ENCODE measurements around the gene BABAM2. TPM values are rescaled to one million over a fixed set of nuclear protein-coding genes. Genes with fewer than 3 reads are reported as not detected.
A peak's percentile ranks its signal among the peaks of the same experiment; 100 is the strongest.

BABAM2 gene
- total and polyA plus RNA-seq, 2 experiments from 2014 or later = 17.8 to 21.5 TPM

GRCh38 chr2:28375742-28376631, 485.5 kb downstream of the BABAM2 start (continued):
- TF ChIP-seq ETS1 (IDR thresholded peaks at IDR 0.05) (no peak), JUNB (IDR thresholded peaks at IDR 0.05; ENCODE audit: unreplicated experiment) (no peak), ZNF114 (CRISPR knock-in tag; IDR thresholded peaks at IDR 0.05) (no peak), REST (IDR thresholded peaks at IDR 0.05; ENCODE audit: unreplicated experiment) (no peak)

- Mint-ChIP-seq H3K4me1 (peaks cover 2% of the 10 kb centered on the region; the same call in 1 of the 3 replicates), H3K9me3 (no peaks in the 10 kb centered on the region), H3K4me3 (no peak overlapping the region), H3K27ac (no peak overlapping the region), H3K27me3 (ENCODE audit: insufficient read depth, low read depth, poor library complexity) (peaks cover 17% of the 10 kb centered on the region), H3K36me3 (ENCODE audit: low read depth) (no peaks in the 10 kb centered on the region)
- H3K36me3 ChIP-seq (ENCODE audit: insufficient read depth) = no peaks in the 10 kb centered on the region
- DNase-seq (ENCODE audit: low spot score) (no peak), ATAC-seq (no peak)
- no peak overlapping the region for H3K27ac ChIP-seq (ENCODE audit: low read depth)
- H3K4me2 ChIP-seq = no peak overlapping the region
- H3K4me1 ChIP-seq (ENCODE audit: insufficient read depth) = no peaks in the 10 kb centered on the region
- H3K79me2 ChIP-seq (replicated peaks; ENCODE audit: insufficient read depth) = no peaks in the 10 kb centered on the region
- H2AFZ ChIP-seq = peak overlapping the region; percentile 63
- no peaks in the 10 kb centered on the region for H3F3A ChIP-seq (replicated peaks; ENCODE audit: low read depth)
- no peaks in the 10 kb centered on the region for H4K20me1 ChIP-seq (replicated peaks; ENCODE audit: insufficient read depth)
- no peaks in the 10 kb centered on the region for H3K9me2 ChIP-seq (ENCODE audit: insufficient read depth)
- 0 out of 2 replicates have a peak, but pooled peaks cover 23% of the 10 kb centered on the region for H3K27me3 ChIP-seq (ENCODE audit: insufficient read depth)
- H3K4me3 ChIP-seq = no peak overlapping the region
- TF ChIP-seq ZNF462 (CRISPR knock-in tag; IDR thresholded peaks at IDR 0.05) (no peak), REST (IDR thresholded peaks at IDR 0.05; ENCODE audit: unreplicated experiment) (no peak), ZNF331 (CRISPR knock-in tag; IDR thresholded peaks at IDR 0.05; ENCODE audit: low read depth) (no peak)
Measured at GRCh38 chr2:28377195-28377816, 486.8 kb downstream of the BABAM2 start.
